LNCaP clone FGC (cell line): ENCODE measurements around the gene CFAP57.

Source experiments
- DNase-seq: peaks from one replicate; pipeline ENCODE4 v3.0.0-alpha.2; 2011; ENCODE audit warnings: low read depth
- H3K4me3 ChIP-seq: 2 replicates; pipeline ENCODE4 v1.5.1; 2011; ENCODE audit warnings: mild to moderate bottlenecking, low read depth, low read length, control low read depth
- TF ChIP-seq, protein P1 (sequence below): IDR thresholded peaks from 2 replicates; pipeline ENCODE4 v1.5.1; 2012; ENCODE audit warnings: mild to moderate bottlenecking; ENCODE audit not compliant: control insufficient read depth, insufficient read depth; ENCODE audit errors: extremely low read depth

The CFAP57 gene

DNA sequence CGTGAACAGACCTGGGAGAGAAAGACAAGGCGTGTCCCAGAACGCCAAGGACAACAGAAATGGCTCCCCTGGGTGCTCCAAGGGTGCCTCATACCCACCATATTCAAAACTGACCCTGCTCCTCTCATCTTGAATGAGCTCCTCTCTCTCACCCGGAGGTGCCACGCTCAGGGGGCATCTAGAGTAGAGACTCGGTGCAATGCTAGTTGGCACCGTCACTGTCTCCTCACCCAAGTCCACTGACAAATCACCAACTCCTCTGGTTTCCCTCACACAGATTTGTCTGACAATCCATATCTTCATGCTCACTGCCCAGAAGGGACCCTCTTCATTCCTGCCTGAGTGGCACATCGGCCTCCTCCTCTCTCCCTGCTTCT, 102.7 kb downstream of the CFAP57 start:
- DNase-seq, result no peak
- TF ChIP-seq, protein P1, sequence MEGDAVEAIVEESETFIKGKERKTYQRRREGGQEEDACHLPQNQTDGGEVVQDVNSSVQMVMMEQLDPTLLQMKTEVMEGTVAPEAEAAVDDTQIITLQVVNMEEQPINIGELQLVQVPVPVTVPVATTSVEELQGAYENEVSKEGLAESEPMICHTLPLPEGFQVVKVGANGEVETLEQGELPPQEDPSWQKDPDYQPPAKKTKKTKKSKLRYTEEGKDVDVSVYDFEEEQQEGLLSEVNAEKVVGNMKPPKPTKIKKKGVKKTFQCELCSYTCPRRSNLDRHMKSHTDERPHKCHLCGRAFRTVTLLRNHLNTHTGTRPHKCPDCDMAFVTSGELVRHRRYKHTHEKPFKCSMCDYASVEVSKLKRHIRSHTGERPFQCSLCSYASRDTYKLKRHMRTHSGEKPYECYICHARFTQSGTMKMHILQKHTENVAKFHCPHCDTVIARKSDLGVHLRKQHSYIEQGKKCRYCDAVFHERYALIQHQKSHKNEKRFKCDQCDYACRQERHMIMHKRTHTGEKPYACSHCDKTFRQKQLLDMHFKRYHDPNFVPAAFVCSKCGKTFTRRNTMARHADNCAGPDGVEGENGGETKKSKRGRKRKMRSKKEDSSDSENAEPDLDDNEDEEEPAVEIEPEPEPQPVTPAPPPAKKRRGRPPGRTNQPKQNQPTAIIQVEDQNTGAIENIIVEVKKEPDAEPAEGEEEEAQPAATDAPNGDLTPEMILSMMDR, result no peak
- no peak overlapping the region for H3K4me3 ChIP-seq

DNA sequence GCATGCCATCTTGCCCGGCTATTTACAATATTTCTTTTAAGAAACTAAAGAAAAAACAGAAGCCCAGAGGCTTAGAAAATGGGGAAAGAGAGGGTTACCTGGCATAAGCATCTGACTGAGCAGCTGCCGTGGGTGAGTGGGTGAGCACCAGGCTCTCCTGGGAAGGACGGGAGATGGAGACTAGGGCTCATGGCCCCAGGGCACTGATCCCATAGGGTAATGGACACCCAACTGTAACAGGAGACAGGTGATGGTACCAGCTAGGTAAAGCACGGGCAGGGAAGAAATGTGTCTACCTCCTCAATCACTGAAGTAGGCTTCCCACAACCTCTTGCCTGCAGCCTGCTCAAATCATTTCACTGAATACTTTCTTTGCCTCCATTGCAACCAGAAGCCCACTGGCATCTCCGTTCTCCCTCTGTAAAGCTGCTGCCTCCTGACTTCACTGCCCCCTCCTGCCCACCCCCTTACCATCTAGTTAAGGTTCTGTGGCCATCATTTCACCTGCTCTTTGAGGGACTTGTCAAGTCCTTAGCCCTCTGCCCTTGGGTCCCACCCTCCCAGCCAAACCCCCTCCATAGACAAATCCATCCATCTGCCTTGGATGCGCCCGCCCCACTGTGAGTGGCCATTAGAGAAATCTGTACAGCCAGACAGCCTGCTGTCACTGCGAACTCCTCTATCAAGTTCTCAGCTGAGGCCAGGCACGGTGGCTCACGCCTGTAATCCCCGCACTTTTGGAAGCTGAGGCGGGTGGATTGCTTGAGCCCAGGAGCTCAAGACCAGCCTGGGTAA, 103.9 kb downstream of the CFAP57 start:
- TF ChIP-seq, protein P1, result no peak
- no peak overlapping the region for H3K4me3 ChIP-seq
- DNase-seq, result no peak

DNA sequence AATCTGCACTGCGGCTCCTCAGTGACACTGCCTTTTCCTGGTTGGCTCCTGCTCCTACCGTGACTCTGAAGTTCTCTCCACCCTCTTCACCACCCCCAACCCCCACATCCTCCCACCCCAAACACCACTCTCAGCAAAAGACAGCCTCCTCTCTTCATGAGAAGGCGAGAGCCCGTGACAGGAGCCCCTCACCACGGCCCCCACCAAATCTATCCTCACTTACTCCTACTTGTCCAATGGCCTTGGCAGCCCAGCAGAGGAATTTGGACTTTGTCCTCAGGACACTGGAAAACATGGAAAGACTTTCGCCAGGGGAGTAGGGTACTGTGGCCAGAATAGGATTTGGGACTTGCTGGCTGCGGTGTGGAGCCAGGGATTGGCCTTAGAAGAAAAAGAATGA, 104.5 kb downstream of the CFAP57 start:
- DNase-seq, result no peak
- TF ChIP-seq, protein P1, result no peak
- no peak overlapping the region for H3K4me3 ChIP-seq

DNA sequence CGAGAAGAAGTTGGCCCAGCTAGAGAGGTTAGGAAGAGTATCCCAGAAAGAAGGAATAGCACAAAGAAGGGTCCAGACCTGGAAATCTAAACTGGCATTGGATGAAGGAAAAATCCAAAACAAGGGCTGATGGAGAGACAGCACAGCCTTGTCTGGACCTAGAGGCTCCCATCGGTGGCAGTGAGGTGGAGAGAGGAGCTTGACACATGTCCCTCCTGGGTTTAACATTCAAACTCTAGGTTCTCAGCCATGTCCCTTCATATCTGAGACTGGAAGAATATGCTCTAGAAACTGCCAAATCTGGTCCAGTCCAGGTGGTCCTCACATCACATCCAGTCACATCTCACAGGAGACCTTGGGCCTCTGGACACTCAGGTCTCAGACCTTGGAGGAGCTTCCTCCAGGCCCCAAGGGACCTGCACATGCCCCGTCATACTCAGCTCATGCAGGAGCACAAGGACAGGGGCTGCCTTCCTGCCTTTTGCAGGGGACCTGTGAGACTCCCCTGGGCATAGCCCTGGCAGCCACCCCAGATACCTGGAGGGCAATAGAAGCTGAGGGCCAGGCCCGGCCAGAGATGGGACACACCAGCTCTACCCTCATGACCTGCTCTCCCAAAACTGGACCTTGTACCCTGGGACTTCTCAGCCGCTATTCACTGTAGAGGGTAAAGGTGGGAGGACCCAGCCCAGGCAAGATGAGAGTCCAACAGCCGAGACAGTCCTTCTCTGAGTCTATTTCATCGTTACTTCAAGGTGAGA, 105.2 kb downstream of the CFAP57 start:
- DNase-seq, result no peak
- H3K4me3 ChIP-seq, result no peak overlapping the region
- TF ChIP-seq, protein P1, result no peak

DNA sequence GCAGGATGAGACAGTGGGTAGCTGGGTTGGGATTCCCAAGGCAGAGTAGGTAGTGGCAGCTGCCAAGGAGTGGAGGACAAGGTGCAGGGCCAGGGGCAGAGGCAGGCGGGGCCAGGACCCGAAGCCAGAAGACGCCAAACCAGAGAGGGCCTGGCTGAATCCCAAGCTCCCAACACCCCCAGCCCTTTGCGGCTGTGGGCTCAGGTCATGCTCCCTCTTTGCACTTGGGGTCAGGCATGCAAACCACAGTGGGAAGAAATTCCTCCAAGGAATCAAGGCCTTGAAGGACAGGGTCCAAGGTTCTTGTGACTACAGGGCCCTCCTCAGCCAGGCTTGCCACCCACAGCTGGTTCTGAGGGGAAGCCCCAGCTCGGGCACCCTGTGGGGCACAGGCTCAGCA, 107.0 kb downstream of the CFAP57 start:
- no peak overlapping the region for H3K4me3 ChIP-seq
- no peak for DNase-seq
- TF ChIP-seq, protein P1, result no peak

DNA sequence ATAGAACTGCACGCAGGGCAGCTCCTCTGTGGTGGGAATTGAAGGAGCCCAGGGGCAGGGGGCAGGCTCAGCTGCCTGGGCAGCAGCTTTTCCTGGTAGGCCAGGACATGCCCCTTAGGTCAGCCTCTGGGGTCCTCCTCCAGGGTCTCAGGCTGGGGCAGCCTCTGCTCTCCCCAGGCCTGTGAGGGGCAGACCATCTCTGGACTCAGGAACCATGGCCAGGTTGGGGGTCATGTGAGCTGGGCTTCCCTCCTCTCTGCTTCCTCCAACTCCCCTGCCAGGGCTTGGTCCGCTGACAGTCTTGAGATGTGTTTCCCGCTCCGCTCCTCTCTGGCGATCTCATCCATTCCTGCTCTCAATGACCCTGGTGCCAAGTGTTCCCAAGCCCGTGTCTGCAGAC, 107.5 kb downstream of the CFAP57 start:
- DNase-seq, result no peak
- TF ChIP-seq, protein P1, result no peak
- H3K4me3 ChIP-seq, result no peak overlapping the region

DNA sequence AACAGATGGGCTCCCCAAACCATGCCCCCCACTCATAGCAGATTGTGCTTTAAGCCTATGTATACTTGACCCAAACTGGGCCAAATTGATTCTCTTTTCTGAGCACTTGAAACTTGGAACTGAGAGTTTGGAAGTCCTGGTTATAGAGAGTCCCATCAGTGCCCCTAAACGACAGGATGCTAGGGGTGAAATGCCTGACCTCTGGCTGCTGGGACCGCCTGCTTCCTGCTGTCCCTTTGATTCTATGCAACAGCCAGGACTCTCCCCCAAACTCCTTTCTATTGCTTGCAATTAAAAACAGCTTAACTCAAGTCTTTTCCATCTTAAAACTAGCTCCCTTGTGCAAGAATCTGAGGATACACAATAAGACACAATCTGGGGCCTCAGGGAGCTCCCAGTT, 108.6 kb downstream of the CFAP57 start:
- H3K4me3 ChIP-seq, result no peak overlapping the region
- DNase-seq, result no peak
- TF ChIP-seq, protein P1, result no peak
